WTC11 (cell line): ENCODE measurements around the gene ZNF689. TPM values are rescaled to one million over a fixed set of nuclear protein-coding genes. Genes with fewer than 3 reads are reported as not detected.

Experiments
- ATAC-seq: fragments of 200-7000 bp; cut with Tn5 transposase; 2 replicates; pipeline ENCODE4 v1.10.0; 2021; ENCODE audit warnings: mild to moderate bottlenecking, moderate library complexity
- CTCF ChIA-PET: fragments of 300-600 bp; sonication (Branson Sonifier 250); formaldehyde crosslinking; loops from one replicate; lab custom pipeline; 2021; ENCODE audit warnings: antibody characterized with exemption; lab: Charles Lee
- POLR2A ChIA-PET: fragments of 350-600 bp; sonication (Branson Sonifier 250); formaldehyde crosslinking; loops from one replicate; lab custom pipeline; 2021; ENCODE audit warnings: antibody characterized with exemption; lab: Charles Lee
- DNase-seq: peaks from one replicate; pipeline ENCODE4 v3.0.0; 2021; ENCODE audit warnings: low spot score
- H3K27ac Mint-ChIP-seq: 2 replicates; pipeline ENCODE4 v1.8.0; 2021; ENCODE audit warnings: mixed read lengths
- H3K27me3 Mint-ChIP-seq: 2 replicates; pipeline ENCODE4 v1.8.0; 2021; ENCODE audit warnings: low read depth, mild to moderate bottlenecking, moderate library complexity, mixed read lengths
- H3K36me3 Mint-ChIP-seq: 2 replicates; pipeline ENCODE4 v1.8.0; 2021; ENCODE audit warnings: mixed read lengths
- H3K4me1 Mint-ChIP-seq: 2 replicates; pipeline ENCODE4 v1.8.0; 2022; ENCODE audit warnings: mixed read lengths
- H3K4me3 Mint-ChIP-seq: 2 replicates; pipeline ENCODE4 v1.8.0; 2021; ENCODE audit warnings: mild to moderate bottlenecking, moderate library complexity, mixed read lengths
- H3K9me3 Mint-ChIP-seq: 2 replicates; pipeline ENCODE4 v1.8.0; 2021; ENCODE audit warnings: mixed read lengths
- ARID4B ChIP-seq: sonication (generic); formaldehyde crosslinking; IDR thresholded peaks from 2 replicates; pipeline ENCODE4 v1.8.0; 2023; ENCODE audit warnings: missing genetic modification reagents, mild to moderate bottlenecking, borderline replicate concordance
- ATF1 ChIP-seq: sonication (generic); formaldehyde crosslinking; IDR thresholded peaks from 2 replicates; pipeline ENCODE4 v1.8.1; 2023; ENCODE audit warnings: mild to moderate bottlenecking, moderate library complexity, missing genetic modification reagents
- ATF2 ChIP-seq: sonication (generic); formaldehyde crosslinking; IDR thresholded peaks from 2 replicates; pipeline ENCODE4 v1.8.1; 2022; ENCODE audit warnings: low read depth, missing genetic modification reagents, borderline replicate concordance
- CREB1 ChIP-seq: sonication (generic); formaldehyde crosslinking; IDR thresholded peaks from 2 replicates; pipeline ENCODE4 v1.8.0; 2023; ENCODE audit warnings: mild to moderate bottlenecking, missing genetic modification reagents
- CTCF ChIP-seq: fragments of 200-600 bp; IDR thresholded peaks from 2 replicates; pipeline ENCODE4 v1.8.0; 2022; ENCODE audit warnings: antibody characterized with exemption
- ESRRA ChIP-seq: sonication (generic); formaldehyde crosslinking; IDR thresholded peaks from 2 replicates; pipeline ENCODE4 v1.8.1; 2022; ENCODE audit warnings: mild to moderate bottlenecking, missing genetic modification reagents, borderline replicate concordance
- FOXP4 ChIP-seq: sonication (generic); formaldehyde crosslinking; IDR thresholded peaks from 2 replicates; pipeline ENCODE4 v1.8.0; 2022; ENCODE audit warnings: mild to moderate bottlenecking, missing genetic modification reagents
- GABPB1 ChIP-seq: sonication (generic); formaldehyde crosslinking; IDR thresholded peaks from 2 replicates; pipeline ENCODE4 v1.8.1; 2023; ENCODE audit warnings: mild to moderate bottlenecking, missing genetic modification reagents
- IRF1 ChIP-seq: sonication (generic); formaldehyde crosslinking; IDR thresholded peaks from 2 replicates; pipeline ENCODE4 v1.8.0; 2023; ENCODE audit warnings: missing genetic modification reagents
- IRF2 ChIP-seq: sonication (generic); formaldehyde crosslinking; IDR thresholded peaks from 2 replicates; pipeline ENCODE4 v1.8.0; 2022; ENCODE audit warnings: low read depth, missing genetic modification reagents, borderline replicate concordance
- MLX ChIP-seq: sonication (generic); formaldehyde crosslinking; IDR thresholded peaks from 2 replicates; pipeline ENCODE4 v1.8.1; 2023; ENCODE audit warnings: mild to moderate bottlenecking, missing genetic modification reagents, moderate library complexity
- MYBL2 ChIP-seq: sonication (generic); formaldehyde crosslinking; IDR thresholded peaks from 2 replicates; pipeline ENCODE4 v1.8.1; 2023; ENCODE audit warnings: mild to moderate bottlenecking, moderate library complexity, missing genetic modification reagents
- OVOL2 ChIP-seq: fragments of 250-450 bp; sonication (Bioruptor Pico); IDR thresholded peaks from 2 replicates; pipeline ENCODE4 v1.9.0; 2021; ENCODE audit warnings: mild to moderate bottlenecking, borderline replicate concordance
- TP53 ChIP-seq: sonication (generic); formaldehyde crosslinking; IDR thresholded peaks from 2 replicates; pipeline ENCODE4 v1.8.1; 2023; ENCODE audit warnings: mild to moderate bottlenecking, missing genetic modification reagents
- ZBTB21 ChIP-seq: sonication (generic); formaldehyde crosslinking; IDR thresholded peaks from 2 replicates; pipeline ENCODE4 v1.8.1; 2023; ENCODE audit warnings: mild to moderate bottlenecking, missing genetic modification reagents, borderline replicate concordance
- ZNF219 ChIP-seq: sonication (generic); formaldehyde crosslinking; IDR thresholded peaks from 2 replicates; pipeline ENCODE4 v1.8.0; 2023; ENCODE audit warnings: missing genetic modification reagents, mild to moderate bottlenecking, borderline replicate concordance
- ZNF416 ChIP-seq: fragments of 250-450 bp; sonication (Bioruptor Pico); IDR thresholded peaks from 2 replicates; pipeline ENCODE4 v1.9.0; 2021; ENCODE audit warnings: mild to moderate bottlenecking, inconsistent platforms
- ZNF423 ChIP-seq: fragments of 250-450 bp; sonication (Bioruptor Pico); IDR thresholded peaks from 2 replicates; pipeline ENCODE4 v2.1.2; 2022; ENCODE audit warnings: mild to moderate bottlenecking, moderate library complexity
- ZNF532 ChIP-seq: fragments of 250-450 bp; sonication (Bioruptor Pico); IDR thresholded peaks from 2 replicates; pipeline ENCODE4 v1.9.0; 2021; ENCODE audit warnings: mild to moderate bottlenecking, borderline replicate concordance
- total RNA-seq: library from RNA; stranded (reverse); gene quantifications from 3 replicates; pipeline ENCODE4 v1.2.3, GENCODE V29; 2021

Gene ZNF689
- total RNA-seq, 1 experiment from 2014 or later, result 13.2 TPM

- Mint-ChIP-seq H3K9me3 (no peaks in the 10 kb centered on the region), H3K4me1 (peaks cover 7% of the 10 kb centered on the region), H3K27ac (no peak overlapping the region), H3K27me3 (peaks cover 3% of the 10 kb centered on the region), H3K4me3 (no peak overlapping the region), H3K36me3 (no peaks in the 10 kb centered on the region)
- TF ChIP-seq ATF1 (CRISPR knock-in tag), result no peak
- no peak for TF ChIP-seq ATF2 (CRISPR knock-in tag)
- no peak for TF ChIP-seq TP53 (CRISPR knock-in tag)
- TF ChIP-seq ESRRA (CRISPR knock-in tag), result no peak
- no peak for TF ChIP-seq ZBTB21 (CRISPR knock-in tag)
- no peak for TF ChIP-seq IRF2 (CRISPR knock-in tag)
- no peak for TF ChIP-seq CTCF
- ChIA-PET CTCF (interaction anchor here (1.3 to 3.7 kb wide), 4 partner anchors 9 to 207 kb away, joined by 3 to 18 read pairs (median 12); partner anchors contain the start of genes DCTPP1 and FBRS), POLR2A (interaction anchor here (1.4 kb wide), 1 partner anchor 22 kb away, joined by 3 read pairs; the partner anchor contains the start of gene FBRS)
- DNase-seq, result no peak
- ATAC-seq, result no peak
Measured at GRCh38 chr16:30636599-30636998, 26.4 kb upstream of the ZNF689 start.

GRCh38 chr16:30633526-30633925, 23.3 kb upstream of the ZNF689 start:
- Mint-ChIP-seq H3K4me1 (peaks cover 9% of the 10 kb centered on the region), H3K36me3 (no peaks in the 10 kb centered on the region), H3K27me3 (peaks cover 11% of the 10 kb centered on the region), H3K27ac (peak overlapping the region; percentile 96), H3K4me3 (peak overlapping the region; percentile 92), H3K9me3 (no peaks in the 10 kb centered on the region)
- CTCF ChIA-PET, result interaction anchor here (0.6 to 1.4 kb wide), 10 partner anchors 17 to 446 kb away, joined by 3 to 20 read pairs (median 6); partner anchors contain the start of genes DCTPP1, PRR14, ZNF689 and ZNF747
- POLR2A ChIA-PET, result interaction anchor here (0.6 to 1.1 kb wide), 6 partner anchors 17 to 370 kb away, joined by 3 to 5 read pairs (median 4); partner anchors contain the start of genes FBRS, PRR14 and ZNF747
- ATAC-seq (no peak), DNase-seq (no peak)
- no peak for TF ChIP-seq IRF1 (CRISPR knock-in tag)
- no peak for TF ChIP-seq MLX (CRISPR knock-in tag)
- TF ChIP-seq MYBL2 (CRISPR knock-in tag), result no peak
- no peak for TF ChIP-seq FOXP4 (CRISPR knock-in tag)
- TF ChIP-seq ZNF416 (CRISPR knock-in tag), result no peak
- no peak for TF ChIP-seq CREB1 (CRISPR knock-in tag)
- no peak for TF ChIP-seq GABPB1
- TF ChIP-seq ARID4B (CRISPR knock-in tag), result no peak
- TF ChIP-seq OVOL2 (CRISPR knock-in tag), result no peak
- TF ChIP-seq ZNF219 (CRISPR knock-in tag), result no peak
- no peak for TF ChIP-seq ZNF423 (CRISPR knock-in tag)
- no peak for TF ChIP-seq ZNF532
